Spleen (tissue), 11 donors: ENCODE measurements around the gene BOLA2B. TPM values are rescaled to one million over a fixed set of nuclear protein-coding genes. Genes with fewer than 3 reads are reported as not detected.

Source experiments
- DNase-seq: peaks from one replicate; pipeline ENCODE4 v3.0.0-alpha.2; 2020
- H3K27ac ChIP-seq, 8 donors: fragments of 200-600 bp; sonication (generic) in 7 of 8; 1 replicate in 4 of 8; 2 replicates in 4 of 8; pipeline versions ENCODE4 v1.5.0 to v1.8.0; 2016 to 2021; ENCODE audit warnings: inconsistent platforms in 4 of 8, mild to moderate bottlenecking in 4 of 8, moderate library complexity in 1 of 8
- H3K27me3 ChIP-seq, 7 donors: fragments of 200-600 bp; sonication (generic) in 6 of 7; replicated peaks in 1 of 7; 1 replicate in 4 of 7; 2 replicates in 3 of 7; pipeline versions ENCODE4 v1.5.0 to v1.8.0; 2016 to 2021; ENCODE audit warnings: inconsistent platforms in 3 of 7, mild to moderate bottlenecking in 1 of 7
- H3K36me3 ChIP-seq, 6 donors: fragments of 200-600 bp; sonication (generic) in 5 of 6; 1 replicate in 4 of 6; 2 replicates in 2 of 6; pipeline versions ENCODE4 v1.5.0 to v1.8.0; 2016 to 2021; ENCODE audit warnings: inconsistent platforms in 2 of 6
- H3K4me1 ChIP-seq, 6 donors: fragments of 200-600 bp; sonication (generic) in 5 of 6; 1 replicate in 3 of 6; 2 replicates in 3 of 6; pipeline versions ENCODE4 v1.5.0 to v1.8.0; 2016 to 2021; ENCODE audit warnings: inconsistent platforms in 3 of 6
- H3K4me3 ChIP-seq, 8 donors: fragments of 200-600 bp; sonication (generic) in 7 of 8; 1 replicate in 4 of 8; 2 replicates in 4 of 8; pipeline versions ENCODE4 v1.5.0 to v1.8.0; 2016 to 2021; ENCODE audit warnings: inconsistent platforms in 4 of 8, mild to moderate bottlenecking in 4 of 8, moderate library complexity in 2 of 8
- H3K9me3 ChIP-seq, 8 donors: fragments of 200-600 bp; sonication (generic) in 7 of 8; 1 replicate in 4 of 8; 2 replicates in 4 of 8; pipeline versions ENCODE4 v1.5.0 to v1.8.0; 2016 to 2021; ENCODE audit warnings: inconsistent platforms in 4 of 8
- CTCF ChIP-seq, 11 experiments: fragments of 200-600 bp in 7 of 11; fragments of 450-650 bp in 4 of 11; sonication (generic) in 4 of 11; IDR thresholded peaks in 8 of 11; conservative IDR thresholded peaks in 3 of 11; 1 replicate in 7 of 11; 2 replicates in 4 of 11; pipeline versions ENCODE4 v1.4.0 to v1.8.0; 2016 to 2021; ENCODE audit warnings: antibody characterized with exemption in 11 of 11, inconsistent platforms in 4 of 11, mild to moderate bottlenecking in 1 of 11
- POLR2A ChIP-seq, 3 donors: fragments of 450-650 bp; IDR thresholded peaks; one replicate each; pipeline ENCODE4 v1.5.1; 2017; ENCODE audit warnings: antibody characterized with exemption in 3 of 3, mild to moderate bottlenecking in 1 of 3
- POLR2AphosphoS5 ChIP-seq, 3 donors: sonication (generic); formaldehyde crosslinking; IDR thresholded peaks; one replicate each; pipeline ENCODE4 v1.5.1; 2017; ENCODE audit warnings: antibody characterized with exemption in 3 of 3
- WGBS, 5 donors: extraction: QIAGEN DNeasy Blood & Tissue Kit in 3 of 5; methylation state at CpG; one replicate each; pipeline versions ENCODE4 v1.1.5 to v1.1.7; 2013 to 2018; 5-methylcytosine and 5-hydroxymethylcytosine counted together
- intact Hi-C: fragments of 100-400 bp; cut with DNase I; formaldehyde crosslinking; loops from one replicate; pipeline ENCODE4 v1.15.0; 2023; ENCODE audit warnings: low total_unique reads
- polyA plus RNA-seq, 3 donors: library from polyadenylated mRNA; stranded (reverse); fragments of 200-250 nt; gene quantifications; one replicate each; pipeline ENCODE4 v1.2.1, GENCODE V29; 2013
- total RNA-seq, 7 donors: library from RNA; depleted of rRNA in 3 of 7; stranded (reverse); fragments of >200 nt in 3 of 7; fragmentation: NEBNext Ultra II Directional in 4 of 7; extraction: Animal tissue kit (Norgen Biotek cat#: 25700) in 4 of 7; gene quantifications; one replicate each; pipeline versions ENCODE4 v1.1.0 to v1.2.1, GENCODE V29; 2016 to 2021
- donor health status: healthy with polysubstance abuse.
- donor health status: DM: no; HTN: no; CAD: no; lungs with moderate emphysema.
- donor health status: DM: no; HTN: no; CAD: no.
- donor health status: Bipolar disorder and iron deficiency.
- donor health status: healthy.
- donor health status: DM: no; HTN: no; CAD: no.
- donor health status: DM: yes; HTN: yes; CAD: no.

BOLA2B gene
- total and polyA plus RNA-seq, 10 donors: 51.0 to 413 (median 276) TPM

GRCh38 chr16:30184891-30185682 is 8.4 kb downstream of the BOLA2B start:
- peak; percentile 90 for DNase-seq
- peaks cover 0 to 42% (median 27%) of the 10 kb centered on the region in 6 donors for H3K36me3 ChIP-seq
- H3K27ac ChIP-seq: peak overlapping the region; percentile 86 to 100 (median 96)
- intact Hi-C loops: no loop called here
- H3K9me3 ChIP-seq: no peaks in the 10 kb centered on the region
- no peaks in the 10 kb centered on the region for H3K27me3 ChIP-seq
- H3K4me1 ChIP-seq: peaks cover 26 to 61% (median 49%) of the 10 kb centered on the region in 6 donors
- no peak for TF ChIP-seq CTCF (IDR thresholded peaks at IDR 0.05 in 8 of 11, conservative IDR thresholded peaks at IDR 0.05 in 3 of 11)
- no peak for TF ChIP-seq POLR2AphosphoS5 (IDR thresholded peaks at IDR 0.05)
- TF ChIP-seq POLR2A (IDR thresholded peaks at IDR 0.05): no peak
- peak overlapping the region; percentile 78 to 98 (median 83) for H3K4me3 ChIP-seq
- 35 to 60% (median 45%) methylated on average over 3 to 13 of the region's 13 CpGs for WGBS, 5 donors

GRCh38 chr16:30184096-30184890 is 9.2 kb downstream of the BOLA2B start:
- no peaks in the 10 kb centered on the region for H3K27me3 ChIP-seq
- intact Hi-C loops: no loop called here
- peak; percentile 96 for DNase-seq
- no peaks in the 10 kb centered on the region for H3K9me3 ChIP-seq
- H3K36me3 ChIP-seq: peaks cover 0 to 42% (median 27%) of the 10 kb centered on the region in 6 donors
- peak overlapping the region; percentile 78 to 98 (median 83) for H3K4me3 ChIP-seq
- H3K4me1 ChIP-seq: peaks cover 26 to 61% (median 49%) of the 10 kb centered on the region in 6 donors
- WGBS, 5 donors: 5 to 14% (median 5%) methylated on average over 15 to 24 of the region's 24 CpGs
- peak in 2 of 3 donors; percentile 29 for TF ChIP-seq POLR2A (IDR thresholded peaks at IDR 0.05)
- TF ChIP-seq CTCF (IDR thresholded peaks at IDR 0.05 in 8 of 11, conservative IDR thresholded peaks at IDR 0.05 in 3 of 11): no peak
- peak; percentile 80 to 88 (median 84) for TF ChIP-seq POLR2AphosphoS5 (IDR thresholded peaks at IDR 0.05)
- H3K27ac ChIP-seq: peak overlapping the region; percentile 86 to 100 (median 96)

GRCh38 chr16:30183233-30184095 is 10.0 kb downstream of the BOLA2B start, which contains the start of gene CORO1A:
CORO1A (plus strand) TSS chr16:30183602; CDS start chr16:30185210, 1,608 bp downstream.
- TF ChIP-seq POLR2A (IDR thresholded peaks at IDR 0.05) (peak in 1 of 3 donors; percentile 73), POLR2AphosphoS5 (IDR thresholded peaks at IDR 0.05) (peak; percentile 81 to 86 (median 82)), CTCF (IDR thresholded peaks at IDR 0.05 in 8 of 11, conservative IDR thresholded peaks at IDR 0.05 in 3 of 11) (no peak)
- WGBS, 5 donors: 1% methylated on average over 53 to 81 of the region's 81 CpGs
- intact Hi-C loops: no loop called here

More at GRCh38 chr16:30183233-30184095, 10.0 kb downstream of the BOLA2B start, which contains the start of gene CORO1A:
- peak; percentile 99 for DNase-seq
- peak within 1 kb of the TSS; percentile 86 to 100 (median 96) for H3K27ac ChIP-seq
- peaks cover 0 to 41% (median 27%) of the 10 kb centered on the region in 6 donors for H3K36me3 ChIP-seq
- peaks cover 26 to 61% (median 49%) of the 10 kb centered on the region in 6 donors for H3K4me1 ChIP-seq
- peak within 1 kb of the TSS; percentile 78 to 98 (median 83) for H3K4me3 ChIP-seq
- no peaks in the 10 kb centered on the region for H3K9me3 ChIP-seq
- no peaks in the 10 kb centered on the region for H3K27me3 ChIP-seq
